HG02588 (cell line): Measurements from ENCODE around the gene ALDH1A2.
"Not testable (repeated sequence)": the region's sequence is repeated elsewhere in the genome, so short reads cannot be mapped to it uniquely, and the experiment has no call there.

ENCODE experiments used
- ATAC-seq: cut with Tn5 transposase; IDR thresholded peaks from one replicate; pipeline ENCODE4 v1.9.1; 2021; ENCODE audit warnings: mild to moderate bottlenecking, moderate library complexity; ENCODE audit not compliant: unreplicated experiment

The ALDH1A2 gene

GRCh38 chr15:58065445-58066041 lies at the start of gene ALDH1A2:
ALDH1A2 (minus strand) TSS chr15:58065711; CDS start chr15:58065650, 61 bp downstream.
- ATAC-seq: no peak

- no peak for ATAC-seq
Observed at GRCh38 chr15:58114812-58115211, 49.3 kb upstream of the ALDH1A2 start.

- ATAC-seq: no peak
Observed at GRCh38 chr15:58114388-58114787, 48.9 kb upstream of the ALDH1A2 start.

DNA sequence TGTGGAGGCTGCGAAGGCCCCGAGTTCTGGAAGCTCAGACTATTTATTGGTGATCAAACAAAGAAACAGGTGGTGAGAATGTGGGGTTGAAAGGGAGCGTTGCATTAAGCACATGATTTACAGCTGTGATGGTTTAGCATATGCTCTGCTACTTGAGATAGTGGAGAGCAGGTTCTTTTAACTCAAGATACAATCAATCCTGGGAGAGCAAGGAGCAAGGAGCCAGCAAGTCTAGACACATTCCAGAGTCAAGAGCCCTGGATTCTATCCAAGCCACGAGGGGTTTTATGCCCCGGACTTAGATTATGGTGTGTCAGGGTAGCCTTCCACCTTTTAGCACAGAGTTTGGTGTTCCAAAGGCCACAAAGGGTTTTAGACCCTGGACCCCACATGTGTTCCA lies 47.8 kb upstream of the ALDH1A2 start:
- ATAC-seq: not testable (repeated sequence)

- no peak for ATAC-seq
Observed at GRCh38 chr15:58111718-58112104, 46.2 kb upstream of the ALDH1A2 start.

DNA sequence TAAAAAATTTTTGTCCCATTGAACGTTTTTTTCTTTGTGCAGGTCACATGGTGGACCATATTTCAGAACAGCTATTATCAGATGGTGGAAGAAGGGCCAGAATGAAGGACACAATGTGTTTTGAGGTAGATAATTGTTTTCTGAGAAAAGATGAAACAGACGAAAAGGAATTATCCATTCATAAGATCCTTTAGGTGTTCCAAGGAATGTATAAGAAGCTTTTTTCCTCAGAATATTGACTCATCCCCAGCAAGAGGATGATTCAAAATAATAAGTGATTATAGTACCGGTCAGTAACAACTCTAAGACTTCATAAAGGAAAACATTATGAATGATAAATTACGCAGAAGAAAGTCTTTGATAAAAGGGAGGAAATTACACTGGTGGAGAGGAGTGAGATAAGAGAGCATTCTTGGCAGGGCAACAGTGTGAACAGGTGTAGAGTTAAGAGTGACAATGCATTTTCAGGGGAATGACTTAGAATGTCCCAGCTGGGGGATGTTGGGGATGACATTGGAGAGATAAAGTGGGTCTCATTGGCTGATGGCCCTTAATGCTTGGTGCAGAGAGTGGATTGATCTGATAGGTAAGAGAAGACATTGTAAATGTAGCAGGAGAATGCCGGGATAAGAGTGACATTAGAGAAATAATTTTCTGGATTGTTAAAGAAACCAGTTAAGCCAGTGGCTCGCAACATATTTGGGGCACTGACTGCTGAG lies 45.6 kb upstream of the ALDH1A2 start:
- ATAC-seq: no peak

DNA sequence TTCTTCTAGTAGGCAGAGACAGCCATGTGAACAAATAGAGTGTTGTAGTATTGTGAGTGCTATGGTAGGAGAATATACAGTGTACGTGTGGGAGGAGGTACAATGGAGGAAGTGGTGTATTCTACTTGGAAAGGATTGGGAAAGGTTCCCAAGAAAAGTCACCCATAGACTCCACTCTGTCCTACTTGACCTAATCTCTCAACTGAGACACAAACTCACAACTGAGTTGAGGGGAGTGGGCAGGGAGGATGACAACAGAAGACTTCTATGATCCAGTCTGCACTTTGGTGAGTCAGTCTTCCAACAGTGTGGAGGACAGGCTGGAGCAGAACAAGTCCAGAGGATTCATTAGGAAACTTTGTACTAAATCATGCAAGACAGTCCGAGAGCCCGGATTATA lies 43.9 kb upstream of the ALDH1A2 start:
- no peak for ATAC-seq

- no peak for ATAC-seq
Observed at GRCh38 chr15:58108117-58108516, 42.6 kb upstream of the ALDH1A2 start.

- ATAC-seq: no peak
Observed at GRCh38 chr15:58103482-58103881, 38.0 kb upstream of the ALDH1A2 start.

- no peak for ATAC-seq
Observed at GRCh38 chr15:58096529-58097084, 31.1 kb upstream of the ALDH1A2 start.

GRCh38 chr15:58095415-58095814 lies 29.9 kb upstream of the ALDH1A2 start:
- no peak for ATAC-seq

- ATAC-seq: no peak
Observed at GRCh38 chr15:58087871-58088270, 22.4 kb upstream of the ALDH1A2 start.

DNA sequence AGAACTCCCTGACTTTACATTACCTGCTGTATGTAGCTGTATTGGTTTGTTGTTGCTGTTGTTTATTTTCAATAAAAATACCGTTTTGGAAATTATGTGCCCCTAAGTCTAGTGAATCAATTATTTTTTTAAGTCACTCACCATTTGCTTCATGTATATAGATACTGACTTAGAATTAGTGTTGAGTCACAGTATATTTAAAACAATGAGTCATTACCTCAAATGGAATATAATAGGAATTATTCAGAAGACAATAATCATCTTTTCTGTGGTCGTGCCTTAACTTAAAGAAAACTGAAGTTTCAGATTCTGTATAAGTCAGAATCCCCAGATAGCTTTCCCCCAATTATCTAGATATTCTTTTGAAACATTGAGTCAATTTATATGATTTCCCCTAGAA lies 21.0 kb upstream of the ALDH1A2 start:
- no peak for ATAC-seq

DNA sequence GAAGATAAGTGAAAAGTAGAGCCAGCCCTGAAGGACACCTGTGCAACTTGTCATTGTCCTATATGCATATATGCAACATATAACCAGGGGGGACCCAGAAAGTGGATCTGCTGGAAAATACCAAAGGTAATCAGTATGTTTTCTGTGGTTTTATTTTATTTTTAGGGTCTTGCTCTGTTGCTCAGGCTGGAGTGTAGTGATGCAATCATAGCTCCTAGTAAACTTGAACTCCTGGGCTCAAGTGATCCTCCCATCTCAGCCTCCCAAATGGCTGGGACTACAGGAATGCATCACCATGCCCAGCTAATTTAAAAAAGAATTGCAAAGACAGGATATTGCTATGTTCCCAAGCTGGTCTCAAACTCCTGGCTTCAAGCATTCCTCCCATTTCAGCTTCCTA lies 18.0 kb upstream of the ALDH1A2 start:
- ATAC-seq: no peak

DNA sequence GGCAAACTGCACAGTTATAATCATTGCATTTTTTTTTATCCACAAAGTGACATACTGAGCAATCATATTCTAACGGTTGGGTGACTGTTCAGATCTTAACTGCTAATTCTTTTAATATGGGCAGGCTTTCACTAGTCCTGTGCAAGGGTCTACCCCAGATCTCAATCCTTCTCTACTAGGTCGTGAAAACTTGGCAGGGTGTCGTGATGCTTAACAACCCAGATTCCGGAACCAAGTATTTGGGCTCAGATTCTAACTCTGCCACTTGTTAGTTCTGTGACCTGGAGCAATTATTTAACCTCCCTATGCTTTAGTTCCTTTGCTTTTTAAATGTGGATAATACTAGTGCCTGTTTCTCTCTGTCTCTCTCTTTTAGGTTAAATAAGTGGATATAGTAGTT lies 16.4 kb upstream of the ALDH1A2 start:
- ATAC-seq: no peak

GRCh38 chr15:58081456-58081855 lies 15.9 kb upstream of the ALDH1A2 start:
- no peak for ATAC-seq

DNA sequence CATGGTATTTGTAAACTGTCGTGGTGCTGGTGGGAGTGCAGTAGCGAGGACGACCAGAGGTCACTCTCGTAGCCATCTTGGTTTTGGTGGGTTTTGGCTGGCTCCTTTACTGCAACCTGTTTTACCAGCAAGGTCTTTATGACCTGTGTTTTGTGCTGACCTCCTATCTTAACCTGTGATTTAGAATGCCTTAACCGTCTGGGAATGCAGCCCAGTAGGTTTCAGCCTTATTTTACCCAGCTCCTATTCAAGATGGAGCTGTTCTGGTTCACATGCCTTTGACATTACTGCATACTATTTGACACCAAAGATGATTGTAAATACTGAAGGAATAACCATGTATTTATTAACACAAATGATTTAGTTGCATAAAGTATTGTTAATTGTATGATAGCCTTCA lies 15.4 kb upstream of the ALDH1A2 start:
- ATAC-seq: not testable (repeated sequence)

DNA sequence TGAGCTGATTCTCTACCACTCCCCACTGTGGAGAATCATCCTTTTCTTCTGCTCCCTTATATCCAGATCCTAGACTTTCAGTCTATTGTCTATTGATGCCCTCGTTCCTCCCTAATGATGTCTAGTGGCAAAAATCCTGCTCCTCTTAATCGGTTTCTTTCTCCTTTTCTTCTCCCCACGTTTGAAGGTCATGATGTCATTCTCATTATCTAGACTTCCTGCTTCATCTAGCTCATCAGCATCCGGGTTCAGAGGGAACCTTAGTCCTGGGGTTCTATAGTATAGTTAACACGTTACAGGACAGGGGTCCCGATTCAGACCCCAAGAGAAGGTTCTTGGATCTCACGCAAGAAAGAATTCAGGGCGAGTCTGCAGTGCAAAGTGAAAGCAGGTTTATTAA lies 14.9 kb upstream of the ALDH1A2 start:
- no peak for ATAC-seq

DNA sequence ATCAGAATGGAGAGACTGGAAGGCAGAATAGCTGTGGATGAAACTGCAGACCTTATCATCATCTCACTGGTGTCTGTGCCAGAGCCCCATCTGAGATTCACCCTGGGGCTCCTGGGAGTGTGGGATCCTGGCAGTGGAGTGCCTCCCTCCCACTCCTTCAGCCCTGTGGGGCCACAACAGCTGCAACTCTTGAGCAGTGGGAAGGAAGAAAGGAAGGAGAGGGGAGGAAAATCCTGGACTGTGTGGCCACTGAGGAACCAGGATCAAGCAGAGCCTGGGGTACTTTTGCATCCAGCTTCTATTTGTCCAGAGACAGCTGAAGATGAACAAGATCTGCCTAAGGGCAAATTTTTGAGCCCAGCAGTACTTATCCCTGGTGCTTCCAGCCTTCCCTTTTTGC lies 13.1 kb upstream of the ALDH1A2 start:
- ATAC-seq: no peak

GRCh38 chr15:58077427-58077826 lies 11.9 kb upstream of the ALDH1A2 start:
- ATAC-seq: no peak

GRCh38 chr15:58074452-58074851 lies 8.9 kb upstream of the ALDH1A2 start:
- ATAC-seq: no peak

- ATAC-seq: no peak
Observed at GRCh38 chr15:58070801-58071418, 5.4 kb upstream of the ALDH1A2 start.
